ENCODE measurements around the gene SFTPD.

The SFTPD gene

GRCh38 chr10:79980711-79981110 is 31.8 kb upstream of the SFTPD start:
- TF ChIP-seq CTCF (IDR thresholded peaks at IDR 0.05; ENCODE audit: unreplicated experiment in 3 of 3) = no peak
- Mint-ChIP-seq H3K27me3 (ENCODE audit: low read depth) (peaks cover 39% of the 10 kb centered on the region), H3K9me3 (peaks cover 6% of the 10 kb centered on the region), H3K27ac (peak overlapping the region in 1 of 3 experiments; percentile 1), H3K4me3 (peak overlapping the region; percentile 75 to 85 (median 76)), H3K4me1 (peaks cover 12% of the 10 kb centered on the region), H3K36me3 (ENCODE audit: low read depth) (no peaks in the 10 kb centered on the region)

GRCh38 chr10:79979976-79980687 is 31.2 kb upstream of the SFTPD start:
- H3K27me3 Mint-ChIP-seq (ENCODE audit: low read depth) = peaks cover 35% of the 10 kb centered on the region
- H3K9me3 Mint-ChIP-seq = peaks cover 9% of the 10 kb centered on the region
- peaks cover 12% of the 10 kb centered on the region for H3K4me1 Mint-ChIP-seq
- no peaks in the 10 kb centered on the region for H3K36me3 Mint-ChIP-seq (ENCODE audit: low read depth)
- H3K4me3 Mint-ChIP-seq = peak overlapping the region; percentile 21 to 75 (median 55)
- TF ChIP-seq CTCF (IDR thresholded peaks at IDR 0.05; ENCODE audit: unreplicated experiment in 3 of 3) = no peak
- H3K27ac Mint-ChIP-seq = no peak overlapping the region

GRCh38 chr10:79979310-79979975 is 30.5 kb upstream of the SFTPD start:
- Mint-ChIP-seq H3K27me3 (ENCODE audit: low read depth) (peaks cover 29% of the 10 kb centered on the region), H3K36me3 (ENCODE audit: low read depth) (no peaks in the 10 kb centered on the region), H3K4me1 (peaks cover 12% of the 10 kb centered on the region), H3K9me3 (peaks cover 15% of the 10 kb centered on the region), H3K27ac (no peak overlapping the region), H3K4me3 (peak overlapping the region; percentile 25 to 33 (median 31))
- TF ChIP-seq CTCF (IDR thresholded peaks at IDR 0.05; ENCODE audit: unreplicated experiment in 3 of 3) = no peak

GRCh38 chr10:79976999-79977398 is 28.1 kb upstream of the SFTPD start:
- Mint-ChIP-seq H3K9me3 (peaks cover 20% of the 10 kb centered on the region), H3K4me3 (no peak overlapping the region), H3K27ac (no peak overlapping the region)

GRCh38 chr10:79970062-79970461 is 21.2 kb upstream of the SFTPD start:
- Mint-ChIP-seq H3K36me3 (ENCODE audit: low read depth) (no peaks in the 10 kb centered on the region), H3K27ac (no peak overlapping the region), H3K27me3 (ENCODE audit: low read depth) (peaks cover 3% of the 10 kb centered on the region), H3K4me1 (no peaks in the 10 kb centered on the region), H3K4me3 (no peak overlapping the region), H3K9me3 (peaks cover 35% of the 10 kb centered on the region)
- TF ChIP-seq CTCF (IDR thresholded peaks at IDR 0.05; ENCODE audit: unreplicated experiment in 3 of 3) = no peak

More at GRCh38 chr10:79976999-79977398, 28.1 kb upstream of the SFTPD start:
- H3K4me1 Mint-ChIP-seq = peaks cover 9% of the 10 kb centered on the region
- peaks cover 15% of the 10 kb centered on the region for H3K27me3 Mint-ChIP-seq (ENCODE audit: low read depth)
- H3K36me3 Mint-ChIP-seq (ENCODE audit: low read depth) = no peaks in the 10 kb centered on the region
- TF ChIP-seq CTCF (IDR thresholded peaks at IDR 0.05; ENCODE audit: unreplicated experiment in 3 of 3) = no peak
